GM19240 (cell line): ENCODE results near the gene CLP1.
"Not testable (repeated sequence)": the region's sequence is repeated elsewhere in the genome, so short reads cannot be mapped to it uniquely, and the experiment has no call there.

ENCODE experiments used
- DNase-seq: peaks from one replicate; pipeline ENCODE4 v3.0.0; 2011; ENCODE audit warnings: low spot score; ENCODE audit not compliant: insufficient read length

Gene CLP1

DNA sequence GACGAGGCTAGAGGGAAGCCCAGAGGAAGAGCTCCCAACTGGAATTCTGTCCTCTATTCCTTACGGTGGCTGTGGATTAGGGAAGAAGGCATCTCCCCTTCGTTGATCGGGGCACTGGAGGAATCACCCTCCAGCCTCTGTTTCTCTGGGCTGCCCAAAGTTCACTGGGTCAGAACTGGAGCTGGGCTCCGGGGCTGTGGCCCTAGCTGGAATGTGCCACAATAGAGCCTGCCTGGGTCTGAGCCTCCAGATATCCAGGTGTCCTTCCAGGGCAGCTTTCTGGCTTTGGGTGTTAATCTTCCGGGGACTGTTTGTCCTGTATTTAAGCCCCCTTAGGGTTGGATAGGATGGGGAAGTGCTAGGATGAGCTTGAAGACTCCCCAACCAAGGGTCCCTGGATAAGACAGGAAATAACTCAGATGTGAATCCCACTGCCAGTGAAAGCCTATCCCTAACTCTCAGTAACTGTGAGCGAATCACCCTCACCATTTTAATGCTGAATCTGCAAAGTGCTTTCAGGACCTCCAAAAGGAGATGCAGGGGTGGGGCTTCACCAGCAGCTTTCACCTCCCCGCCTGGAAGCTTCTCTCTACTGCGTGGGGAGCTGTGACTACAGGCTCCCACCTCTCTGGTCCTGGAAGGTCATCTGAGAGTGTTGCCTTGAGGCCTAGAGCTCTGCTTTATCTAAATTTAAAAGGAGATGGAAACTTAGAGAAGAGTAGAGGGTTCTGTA is 17.3 kb upstream of the CLP1 start:
- DNase-seq = no peak

GRCh38 chr11:57641011-57641807 is 16.4 kb upstream of the CLP1 start:
- no peak for DNase-seq

GRCh38 chr11:57643802-57644201 is 13.8 kb upstream of the CLP1 start:
- DNase-seq = no peak

DNA sequence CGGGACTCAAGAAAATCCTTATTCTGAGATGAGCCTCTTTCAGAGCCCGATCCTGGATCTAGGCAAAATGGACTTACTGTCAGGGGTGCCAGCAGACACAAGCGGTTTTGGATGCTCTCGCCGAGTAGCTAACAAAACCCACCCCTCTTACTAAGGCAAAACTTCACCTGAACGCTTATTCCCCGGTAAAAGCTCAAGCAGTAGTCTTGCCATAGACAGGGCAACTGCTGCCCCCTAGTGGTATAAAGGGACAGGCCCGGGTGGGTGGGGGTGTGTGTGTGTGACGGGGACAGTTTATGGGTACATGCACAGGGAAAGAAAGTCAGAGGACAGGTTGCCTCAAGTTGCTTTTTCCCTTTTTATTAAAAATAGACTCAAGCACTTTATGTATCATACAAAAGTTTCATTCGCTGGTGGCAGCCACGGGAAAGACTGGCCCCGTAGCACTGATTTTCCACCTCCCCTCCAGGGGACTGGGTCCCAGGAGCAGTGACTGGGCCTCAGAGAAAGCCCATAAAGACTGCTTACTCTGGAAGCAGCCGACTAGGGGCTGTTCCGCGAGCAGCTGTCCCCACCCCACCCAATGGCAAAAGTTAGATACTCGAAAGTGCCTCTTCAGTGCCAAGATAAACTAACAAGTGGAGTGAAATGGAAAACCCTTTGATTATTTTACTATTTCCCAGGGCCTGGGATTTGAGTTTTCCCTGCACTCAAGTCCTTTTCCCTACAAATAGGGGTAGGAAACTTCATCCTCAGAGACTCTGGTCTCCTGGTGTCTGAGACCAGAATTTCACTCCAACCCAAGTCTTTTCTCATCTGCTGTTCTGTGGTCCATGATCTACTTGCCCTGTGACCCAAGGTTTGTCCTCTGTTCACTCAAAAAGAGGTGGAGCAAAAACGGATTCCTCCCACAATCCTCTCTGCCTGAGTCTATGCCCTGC is 12.5 kb upstream of the CLP1 start:
- peak; percentile 67 for DNase-seq

- no peak for DNase-seq
These were observed 11.9 kb upstream of the CLP1 start for GRCh38 chr11:57645689-57646085.

- no peak for DNase-seq
These were observed 11.3 kb upstream of the CLP1 start for GRCh38 chr11:57646194-57646798.

DNA sequence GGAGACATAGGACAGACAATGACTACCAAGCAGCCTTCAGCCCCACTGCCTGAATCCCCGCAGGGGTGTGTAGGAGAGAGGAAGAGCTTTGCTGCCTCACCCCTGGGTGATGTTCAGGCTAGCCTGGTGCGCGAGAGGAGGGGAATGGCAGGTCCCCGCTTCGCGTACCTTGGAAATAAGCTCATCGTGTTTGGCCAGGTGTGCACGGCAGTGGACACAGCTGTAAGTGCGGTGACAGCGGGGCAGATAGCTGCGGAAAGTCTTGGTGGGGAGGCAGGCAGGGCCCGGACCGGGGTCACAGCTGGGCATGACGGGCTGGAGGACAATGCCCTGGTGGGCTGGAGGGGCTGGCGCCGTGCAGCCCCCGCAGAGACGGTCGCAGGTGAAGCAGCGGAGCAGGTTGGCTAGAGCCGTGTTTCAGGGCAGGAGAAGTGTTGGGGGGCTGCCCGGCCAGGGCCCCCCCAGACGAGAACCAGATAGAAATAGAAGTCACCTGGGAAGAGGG is 10.7 kb upstream of the CLP1 start:
- no peak for DNase-seq

GRCh38 chr11:57647372-57647771 is 10.2 kb upstream of the CLP1 start:
- DNase-seq = no peak

DNA sequence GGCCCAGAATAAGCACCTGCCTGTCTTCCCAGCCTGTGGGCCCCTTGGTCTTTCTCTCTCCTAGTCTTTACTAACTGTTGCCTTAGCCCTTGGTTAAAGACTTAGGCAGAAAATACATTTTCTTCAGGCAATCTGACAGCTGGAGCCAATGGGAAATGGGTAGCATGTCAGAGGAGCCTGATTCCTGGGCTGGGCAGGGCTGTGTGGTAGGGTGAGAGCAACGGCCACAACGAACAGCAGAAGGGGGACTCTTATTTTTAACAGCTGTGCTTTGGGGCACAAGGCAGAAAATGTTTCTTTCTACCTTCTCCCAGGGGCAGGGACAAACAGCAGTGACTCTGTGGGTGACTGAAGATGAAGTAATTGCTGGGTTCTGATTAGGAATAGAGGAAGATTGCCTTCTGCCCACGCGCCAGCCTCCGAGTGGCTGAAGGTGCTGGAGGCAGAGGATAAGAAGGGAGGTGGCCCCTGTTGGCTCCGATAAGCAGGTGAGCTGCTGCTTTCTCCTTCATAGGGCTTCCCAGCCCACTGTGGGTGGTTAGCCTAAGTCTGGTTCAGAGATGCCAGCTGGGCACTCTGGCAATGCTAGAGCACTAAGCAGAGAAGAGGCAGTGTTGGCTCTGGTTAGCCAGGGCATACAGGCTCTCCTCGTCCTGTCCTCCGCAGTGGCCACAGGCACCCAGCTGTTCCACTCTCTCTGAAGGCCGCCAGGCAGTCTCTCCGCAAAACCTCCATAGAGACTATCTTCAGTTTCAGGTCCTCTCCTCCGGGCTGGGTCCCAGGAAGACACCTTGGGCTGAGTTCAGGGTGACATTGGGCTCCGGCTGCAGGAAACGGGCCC is 9.4 kb upstream of the CLP1 start:
- DNase-seq = no peak

DNA sequence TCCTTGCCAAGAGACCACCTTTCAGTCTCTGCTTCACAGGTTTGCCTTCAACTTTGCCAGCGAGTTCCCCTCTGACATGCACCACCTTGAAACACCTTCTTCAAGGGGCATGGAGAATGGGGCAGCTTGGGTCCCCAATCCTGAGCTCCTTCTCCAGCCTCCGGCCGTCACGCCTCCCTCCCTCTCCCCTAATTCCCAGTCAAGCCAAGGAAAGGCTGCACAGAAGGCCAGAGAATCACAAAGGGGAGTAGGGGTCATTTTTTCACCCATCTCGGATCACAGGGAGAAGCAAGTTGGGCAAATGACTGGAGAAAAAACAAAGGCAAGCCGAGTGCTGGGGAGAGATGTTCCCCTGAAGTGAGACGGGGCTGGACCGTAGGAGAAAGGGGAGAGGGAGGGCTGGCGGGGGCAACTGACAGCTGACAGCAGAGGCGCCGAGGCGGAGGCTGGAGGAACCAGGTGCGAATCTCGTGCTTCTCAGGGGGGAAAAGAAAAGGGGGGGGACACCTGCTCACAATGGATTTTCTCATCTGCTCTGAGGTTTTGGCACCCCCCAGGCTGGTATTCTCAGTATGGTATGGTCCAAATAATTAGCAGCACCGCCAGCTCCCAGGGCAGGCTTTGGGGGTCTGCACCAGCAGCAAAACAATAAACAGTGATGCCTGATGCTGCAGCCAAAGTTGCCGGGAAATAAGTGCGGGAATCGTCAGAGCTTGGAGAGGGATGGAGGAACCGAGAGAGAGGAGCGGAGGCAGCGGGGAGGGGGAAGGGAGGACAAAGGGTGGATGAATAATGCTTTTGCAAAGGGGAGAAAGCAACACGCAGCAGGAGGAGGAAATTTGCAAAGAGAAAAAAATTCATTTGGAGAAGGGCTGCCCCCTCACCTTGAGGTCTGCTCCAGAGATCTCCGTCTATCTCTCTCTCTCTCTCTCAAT is 8.5 kb upstream of the CLP1 start:
- no peak for DNase-seq

- DNase-seq = no peak
These were observed 7.5 kb upstream of the CLP1 start, which contains the start of gene YPEL4 for GRCh38 chr11:57649826-57650738. Gene YPEL4 (minus strand): TSS chr11:57649912. CDS start chr11:57647107, 2,805 bp downstream.

DNA sequence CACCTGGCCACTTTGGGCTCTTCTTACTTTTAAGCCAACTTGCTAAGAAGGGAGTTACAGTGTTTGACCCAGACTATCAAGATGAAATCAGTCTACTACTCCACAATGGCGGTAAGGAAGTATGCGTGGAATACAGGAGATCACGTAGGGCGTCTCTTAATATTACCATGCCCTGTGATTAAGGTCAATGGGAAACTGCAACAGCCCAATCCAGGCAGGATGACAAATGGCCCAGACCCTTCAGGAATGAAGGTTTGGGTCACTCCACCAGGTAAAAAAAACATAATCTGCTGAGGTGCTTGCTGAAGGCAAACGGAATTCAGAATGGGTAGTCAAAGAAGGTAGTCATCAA is 6.8 kb upstream of the CLP1 start:
- DNase-seq = no peak

DNA sequence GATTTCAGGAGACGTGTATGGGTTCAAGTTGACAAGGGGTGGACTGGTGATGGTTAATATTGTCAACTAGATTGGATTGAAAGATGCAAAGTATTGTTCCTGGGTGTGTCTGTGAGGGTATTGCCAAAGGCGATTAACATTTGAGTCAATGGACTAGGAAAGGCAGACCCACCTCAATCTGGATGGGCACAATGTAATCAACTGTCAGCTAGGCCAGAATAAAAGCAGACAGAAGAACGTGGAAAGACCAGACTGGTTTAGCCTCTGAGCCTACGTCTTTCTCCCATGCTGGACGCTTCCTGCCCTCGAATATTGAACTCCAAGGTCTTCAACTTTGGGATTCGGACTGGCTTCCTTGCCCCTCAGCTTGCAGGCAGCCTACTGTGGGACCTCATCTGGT is 6.2 kb upstream of the CLP1 start:
- no peak for DNase-seq

- not testable (repeated sequence) for DNase-seq
These were observed 5.3 kb upstream of the CLP1 start for GRCh38 chr11:57652230-57652629.

GRCh38 chr11:57652662-57653061 is 4.9 kb upstream of the CLP1 start:
- DNase-seq = no peak

- no peak for DNase-seq
These were observed 4.4 kb upstream of the CLP1 start for GRCh38 chr11:57653163-57653562.

- DNase-seq = no peak
These were observed 723 bp upstream of the CLP1 start for GRCh38 chr11:57656885-57657193.

- no peak for DNase-seq
These were observed 430 bp downstream of the CLP1 start for GRCh38 chr11:57658023-57658361.
